GM21786 (cell line): Measurements from ENCODE around the gene NDST4.
"Not testable (repeated sequence)": the region's sequence is repeated elsewhere in the genome, so short reads cannot be mapped to it uniquely, and the experiment has no call there.

Experiments used
- ATAC-seq: cut with Tn5 transposase; IDR thresholded peaks from one replicate; pipeline ENCODE4 v1.9.1; 2021; ENCODE audit not compliant: unreplicated experiment

Gene NDST4

DNA sequence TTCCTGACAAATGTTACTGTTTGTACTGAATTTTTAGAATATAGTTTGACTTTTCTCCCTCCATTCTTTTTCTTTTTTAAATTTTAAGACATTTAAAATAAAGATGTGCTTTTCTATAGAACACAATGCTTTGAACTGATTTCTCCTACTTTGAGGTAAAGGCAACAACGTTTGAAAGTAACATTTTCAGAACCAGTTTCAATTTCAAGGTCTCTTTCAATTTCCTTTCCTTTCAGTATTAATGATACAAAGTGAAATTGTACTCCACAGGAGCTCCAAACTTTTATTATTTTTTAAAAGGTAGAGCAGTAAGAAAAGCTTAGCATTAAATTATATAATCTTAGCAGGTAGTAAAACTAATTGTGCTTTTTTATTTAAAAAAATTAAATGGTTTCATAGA, 54.9 kb downstream of the NDST4 start:
- ATAC-seq: no peak

DNA sequence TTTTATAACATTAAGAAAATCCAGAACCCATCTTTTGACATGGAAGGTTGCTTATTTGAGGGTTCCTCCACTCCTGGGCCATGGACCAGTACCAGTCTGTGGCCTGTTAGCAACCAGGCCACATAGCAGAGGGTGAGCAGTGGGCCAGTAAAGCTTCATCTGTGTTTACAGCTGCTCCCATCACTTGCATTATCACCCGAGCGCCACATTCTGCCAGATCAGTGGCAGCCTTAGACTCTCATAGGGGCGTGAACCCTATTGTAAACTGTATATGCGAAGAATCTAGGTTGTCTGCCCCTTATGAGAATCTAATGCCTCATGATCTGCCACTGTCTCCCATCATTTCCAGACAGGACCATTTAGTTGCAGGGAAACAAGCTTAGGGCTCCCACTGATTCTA, 58.6 kb downstream of the NDST4 start:
- ATAC-seq: no peak

DNA sequence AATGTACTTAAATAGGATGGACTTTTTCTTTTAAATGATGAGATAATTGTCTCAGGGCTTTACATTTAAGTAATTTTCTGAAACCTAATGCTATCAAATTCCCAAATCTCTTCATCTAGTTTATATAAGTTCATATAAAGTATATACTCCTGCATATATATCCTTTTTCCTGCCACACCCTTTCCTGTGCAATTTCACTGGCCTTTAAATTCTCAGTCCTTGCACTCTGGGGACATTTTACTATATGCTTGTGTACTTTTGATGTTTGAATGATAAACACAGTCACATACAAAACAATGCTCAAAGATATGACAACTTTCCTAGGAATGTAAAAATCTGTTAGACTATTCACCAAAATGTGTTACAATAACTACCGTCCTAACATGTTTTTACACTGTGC, 60.1 kb downstream of the NDST4 start:
- ATAC-seq: no peak

DNA sequence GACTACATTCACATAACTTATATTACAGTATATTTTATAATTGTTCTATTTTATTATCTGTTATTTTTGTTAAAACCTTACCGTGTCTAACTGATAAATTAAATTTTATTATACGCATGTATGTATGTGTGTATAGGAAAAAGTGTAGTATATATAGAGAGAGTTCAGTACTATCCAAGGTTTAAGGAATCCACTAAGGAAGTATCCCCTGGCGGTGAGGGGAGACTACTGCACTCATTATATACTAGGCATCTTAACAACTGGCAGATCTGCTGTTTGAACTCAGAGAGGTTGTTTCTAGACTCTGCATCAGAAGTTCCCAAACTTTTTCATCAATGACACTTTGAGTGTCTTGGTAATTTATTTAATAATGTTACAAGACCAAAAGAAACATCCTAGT, 70.9 kb downstream of the NDST4 start:
- peak; percentile 51 for ATAC-seq

DNA sequence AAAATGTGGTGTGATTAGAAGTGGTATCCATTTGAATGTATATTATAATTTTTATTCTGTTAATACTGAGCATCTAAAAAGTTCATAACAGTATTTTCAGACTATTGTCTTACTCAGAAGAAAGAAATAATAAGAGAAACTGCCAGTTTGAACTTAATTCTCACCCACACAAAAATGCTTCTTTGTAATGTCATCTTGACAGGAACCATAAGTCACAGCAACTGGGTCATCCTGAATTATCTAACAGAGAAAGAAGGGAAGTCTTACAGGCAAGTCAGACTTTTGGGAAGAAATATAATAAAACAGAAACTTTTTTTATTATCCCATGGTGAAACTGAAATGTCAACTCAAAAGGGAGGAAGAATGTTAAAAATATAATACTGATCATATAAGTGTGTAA, 83.1 kb downstream of the NDST4 start:
- ATAC-seq: no peak

DNA sequence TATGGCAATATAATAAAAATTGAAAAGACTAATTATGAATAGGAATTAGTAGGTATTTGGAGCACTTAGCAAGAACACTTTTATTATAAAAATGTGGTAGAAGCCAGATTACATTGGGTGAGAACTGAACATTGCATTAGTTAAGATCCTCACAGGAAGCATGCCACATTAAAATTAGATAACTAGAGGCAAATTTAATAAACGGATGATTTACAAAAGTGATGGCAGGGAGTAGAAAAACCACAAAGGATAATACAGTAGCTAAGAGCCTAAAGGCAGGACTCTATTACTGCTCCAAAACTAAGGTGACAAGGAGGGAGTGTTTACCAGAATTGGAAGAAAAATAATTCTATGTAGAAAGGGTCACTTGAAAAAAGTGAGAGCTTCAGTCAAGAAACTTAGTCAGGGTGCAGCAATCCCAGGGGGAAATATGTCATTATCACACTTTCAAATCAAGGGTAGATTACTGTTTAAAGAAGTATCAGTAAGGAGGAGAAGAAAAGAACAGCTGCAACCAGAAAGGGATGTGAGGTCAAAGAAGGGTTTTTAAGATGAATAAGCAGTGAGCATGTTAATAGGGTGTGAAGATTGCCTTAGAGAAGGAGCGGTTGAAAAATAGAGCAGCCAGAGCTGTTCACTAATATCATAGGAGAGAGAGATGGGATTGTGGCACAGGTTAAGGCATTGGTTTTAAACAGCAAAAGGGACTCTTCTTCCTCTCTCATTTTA, 84.6 kb downstream of the NDST4 start:
- no peak for ATAC-seq

DNA sequence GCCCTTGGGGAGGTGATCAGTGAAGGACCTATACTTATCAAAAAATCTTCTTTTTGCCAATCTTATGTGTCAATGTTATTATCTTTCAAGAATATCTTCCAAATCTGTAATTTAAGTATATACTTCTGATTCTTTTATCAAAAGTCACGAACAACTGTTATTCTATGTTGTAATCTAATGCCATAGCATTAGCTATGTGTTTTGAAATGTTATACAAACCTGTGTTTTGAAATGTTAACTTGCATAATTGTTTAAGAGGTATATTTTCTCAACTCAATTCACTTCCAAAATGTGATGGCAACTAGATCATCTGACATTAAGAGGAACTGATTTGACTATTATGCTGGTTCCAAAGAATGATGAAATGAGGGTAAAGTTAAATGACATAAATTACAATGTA, 113.5 kb downstream of the NDST4 start:
- ATAC-seq: no peak

DNA sequence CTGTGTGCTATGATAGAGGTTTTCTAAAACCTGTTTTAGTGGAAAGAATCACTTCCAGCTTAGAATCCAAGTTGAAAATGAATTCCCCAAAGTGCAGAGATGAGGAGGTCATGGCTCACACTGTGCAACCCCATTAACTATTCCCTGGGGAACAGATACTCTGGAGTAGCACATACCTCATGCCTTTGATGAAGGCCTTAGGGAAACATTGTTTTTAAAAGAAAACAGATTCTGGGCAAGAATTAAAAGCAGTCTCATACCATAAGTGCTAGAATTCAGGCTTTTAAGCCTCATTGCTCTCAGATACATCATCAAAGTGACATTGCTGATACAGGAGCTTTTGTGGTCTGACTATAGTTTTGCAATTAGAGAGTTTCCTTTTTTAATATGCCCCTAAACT, 115.1 kb downstream of the NDST4 start:
- ATAC-seq: no peak

DNA sequence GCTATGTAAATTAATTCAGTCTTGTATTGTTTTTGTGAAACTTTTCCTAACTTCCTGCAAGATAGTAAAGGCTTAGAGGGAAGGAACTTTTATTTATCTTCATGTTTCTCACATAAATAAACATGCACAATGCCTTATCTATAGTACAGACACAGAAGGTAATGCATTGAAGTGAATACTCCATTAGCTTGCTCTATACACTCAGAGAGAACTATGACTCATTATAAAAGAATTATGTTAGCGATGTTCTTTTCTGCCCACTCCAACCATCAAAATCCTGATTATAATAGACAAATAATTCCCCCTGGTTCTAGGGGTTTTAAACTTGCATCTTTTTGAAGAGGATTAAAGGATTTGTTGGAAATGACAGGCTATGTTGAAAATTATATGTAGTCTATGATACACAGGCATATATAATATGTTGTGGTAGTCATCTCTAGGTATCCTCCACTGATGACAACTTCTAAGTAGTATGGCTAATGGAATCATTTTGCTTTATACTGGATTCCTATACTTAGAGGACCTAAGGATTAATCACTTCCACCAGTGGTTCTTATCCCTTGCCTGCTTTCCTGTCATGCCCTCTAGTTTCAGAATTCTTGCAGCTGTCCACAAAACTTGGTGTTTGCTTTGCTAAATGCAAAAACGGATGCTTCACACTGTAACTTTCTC, 115.7 kb downstream of the NDST4 start:
- ATAC-seq: no peak

DNA sequence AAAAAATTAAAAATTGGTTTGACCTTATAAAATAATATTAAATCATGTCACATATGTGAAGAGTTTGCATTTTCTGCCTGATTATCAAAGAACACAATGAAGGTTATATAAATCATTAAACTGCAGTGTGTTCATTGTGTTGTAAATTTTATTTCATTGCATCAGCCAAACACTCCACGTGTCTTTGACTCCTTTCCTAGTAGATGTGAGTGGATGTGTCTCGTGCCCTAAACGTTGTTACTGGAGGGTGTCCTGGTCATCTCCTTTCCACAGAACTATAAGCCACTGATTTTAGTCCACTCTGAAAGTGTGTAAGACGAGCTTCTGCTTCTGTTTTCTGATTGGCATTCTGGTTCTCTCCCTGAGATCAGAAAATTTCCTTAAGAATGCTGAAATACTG, 127.3 kb downstream of the NDST4 start:
- no peak for ATAC-seq

DNA sequence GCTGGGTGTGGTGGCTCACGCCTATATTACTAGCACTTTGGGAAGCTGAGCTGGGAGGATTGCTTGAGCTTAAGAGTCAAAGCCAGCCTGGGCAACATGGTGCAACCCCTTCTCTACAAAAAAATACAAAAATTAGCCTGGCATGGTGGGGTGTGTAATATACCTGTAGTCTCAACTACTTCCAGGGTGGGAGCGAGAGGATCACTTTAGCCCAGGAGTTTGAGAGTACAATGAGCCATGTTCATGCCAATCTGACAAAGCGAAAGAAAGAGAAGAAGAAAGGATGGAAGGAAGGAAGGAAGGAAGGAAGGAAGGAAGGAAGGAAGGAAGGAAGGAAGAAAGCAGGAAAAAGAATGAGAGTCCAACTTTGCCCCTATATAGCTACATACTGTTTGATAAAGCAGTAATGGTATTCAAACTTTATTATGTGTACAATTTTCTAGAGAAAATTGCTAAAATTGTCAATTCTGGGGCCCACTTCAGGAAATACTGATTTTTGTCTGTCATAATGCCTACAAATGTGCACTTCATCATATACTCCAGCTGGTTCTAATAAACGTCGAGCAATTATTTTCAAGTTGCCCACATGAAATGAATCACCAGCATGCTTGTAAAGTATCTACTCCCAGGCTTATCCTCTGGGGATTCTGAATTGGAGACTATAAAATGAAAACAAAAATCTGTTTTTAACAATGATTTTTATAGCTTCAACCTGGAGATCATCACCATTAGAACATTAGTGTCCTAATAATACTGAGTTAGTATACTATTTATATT, 132.3 kb downstream of the NDST4 start:
- no peak for ATAC-seq

DNA sequence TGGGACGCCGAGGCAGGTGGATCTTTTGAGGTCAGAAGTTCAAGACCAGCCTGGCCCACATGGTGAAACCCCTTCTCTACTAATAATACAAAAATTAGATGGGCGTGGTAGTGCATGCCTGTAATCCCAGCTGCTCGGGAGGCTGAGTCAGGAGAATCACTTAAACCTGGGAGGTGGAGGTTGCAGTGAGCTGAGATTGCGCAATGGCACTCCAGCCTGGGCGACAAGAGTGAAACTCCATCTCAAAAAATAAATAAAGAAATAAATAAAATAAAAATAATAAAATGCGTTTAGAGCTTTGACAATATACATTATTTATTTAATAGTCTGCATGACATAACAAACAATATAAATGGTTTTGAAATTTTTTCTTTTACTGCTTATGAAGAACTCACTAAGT, 133.0 kb downstream of the NDST4 start:
- ATAC-seq: not testable (repeated sequence)

DNA sequence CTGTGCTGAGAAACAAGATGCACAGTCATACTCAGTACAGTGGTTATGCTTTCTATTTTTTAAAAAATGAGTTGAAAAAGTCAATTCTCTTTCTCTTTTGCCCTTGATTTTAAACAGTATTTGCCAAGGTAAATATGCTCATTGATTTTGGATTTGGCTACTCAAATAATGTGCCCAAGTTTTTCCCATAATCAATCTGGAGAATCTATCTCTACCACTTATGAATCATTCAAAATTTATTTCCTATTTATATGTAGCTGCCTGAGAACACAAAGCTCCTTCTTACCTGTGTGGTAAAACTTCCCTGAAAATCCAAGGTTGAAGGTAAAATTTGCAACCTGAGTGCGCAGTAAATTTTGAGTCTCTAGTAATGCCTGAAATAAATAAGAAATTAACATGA, 136.5 kb downstream of the NDST4 start:
- no peak for ATAC-seq

DNA sequence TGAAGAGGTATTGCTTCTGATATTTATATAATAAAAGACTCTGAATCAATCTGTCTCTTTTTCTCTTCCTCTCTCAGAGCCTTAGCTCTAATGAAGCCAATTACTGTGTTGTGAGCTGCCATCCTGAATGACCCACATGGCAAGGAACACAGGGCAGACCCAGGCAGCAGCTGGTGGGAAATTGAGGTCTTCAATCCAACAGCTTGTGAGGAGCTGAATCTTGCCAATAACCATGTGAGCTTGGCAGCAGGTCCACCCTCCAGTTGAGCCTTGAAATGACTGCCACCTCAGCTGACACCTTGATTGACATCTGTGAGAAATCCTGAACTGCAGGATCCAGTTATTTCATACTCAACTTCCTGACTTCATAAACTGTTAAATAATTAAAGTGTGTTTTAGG, 149.4 kb downstream of the NDST4 start:
- no peak for ATAC-seq

DNA sequence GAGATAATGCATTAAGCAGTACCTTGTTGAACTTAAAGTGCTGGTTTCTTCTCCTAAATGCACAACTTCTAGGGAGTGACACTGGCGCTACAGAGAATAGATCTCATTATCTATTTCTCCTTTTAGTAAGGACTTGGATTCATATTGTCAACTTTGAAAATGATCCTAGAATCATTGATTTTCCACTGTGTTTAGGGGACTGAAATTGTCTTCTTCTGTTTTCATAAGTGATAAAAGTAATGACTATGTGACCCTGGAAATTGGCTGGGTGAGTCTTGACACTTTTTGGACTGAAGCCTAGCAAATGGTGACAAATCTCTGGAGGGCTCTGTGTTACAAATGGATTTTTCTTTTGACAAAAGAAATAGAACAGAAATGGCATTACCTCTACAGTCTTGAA, 167.8 kb downstream of the NDST4 start:
- no peak for ATAC-seq

DNA sequence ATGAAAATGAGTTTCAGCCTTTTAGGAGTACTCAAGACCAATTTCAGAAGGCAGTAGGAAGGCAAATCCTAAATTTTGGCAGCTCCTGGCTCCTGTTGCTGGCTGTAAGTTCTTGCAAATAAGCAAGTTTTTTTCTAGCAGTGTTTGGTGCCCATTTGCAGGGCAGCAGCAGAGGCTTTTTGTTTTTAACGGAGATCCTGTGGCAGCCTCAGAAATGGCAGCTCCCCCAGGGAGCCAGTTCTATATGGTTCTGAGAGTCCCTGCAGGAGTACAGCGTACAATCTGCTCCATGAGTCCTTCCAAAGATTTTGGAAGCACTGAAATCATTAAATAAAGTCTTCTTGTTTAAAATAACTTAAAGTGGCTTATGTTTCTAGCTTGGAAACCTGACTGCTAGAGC, 171.9 kb downstream of the NDST4 start:
- ATAC-seq: no peak

DNA sequence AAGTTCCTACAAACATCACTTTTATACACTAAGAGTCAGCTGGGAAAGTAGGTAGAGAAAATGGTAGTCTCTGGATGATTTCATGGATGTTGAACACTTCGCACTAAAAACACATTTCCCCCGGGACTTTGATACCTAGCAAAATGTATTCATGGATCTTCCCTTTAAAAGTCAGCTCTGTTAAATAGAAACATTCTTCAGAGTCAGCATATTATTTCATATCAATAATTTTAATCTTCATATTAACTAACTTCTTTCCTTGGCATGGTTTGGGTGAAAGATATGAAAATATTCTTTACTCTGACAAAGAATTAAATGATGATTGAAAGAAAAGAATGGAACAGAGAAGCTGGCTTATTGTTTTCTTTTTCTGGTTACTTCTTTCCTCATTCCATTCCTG, 185.5 kb downstream of the NDST4 start:
- no peak for ATAC-seq

DNA sequence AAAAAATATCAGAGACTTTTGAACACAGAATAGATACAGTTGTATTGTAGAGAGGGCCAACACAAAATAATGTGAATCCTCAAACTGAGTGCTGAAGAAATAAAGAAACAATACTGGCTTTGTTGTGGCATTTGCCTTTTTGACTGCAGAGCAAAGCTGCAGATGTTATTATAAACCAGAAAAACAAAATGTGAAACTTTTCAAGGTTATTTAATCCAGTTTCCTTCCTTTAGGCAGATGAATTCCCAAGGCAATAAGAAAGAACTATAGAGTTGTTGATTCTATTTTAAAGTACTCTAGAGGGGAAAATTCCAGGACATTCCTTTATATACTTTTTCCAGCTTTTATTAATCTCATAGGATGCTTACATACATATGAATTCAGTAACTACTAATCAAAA, 186.8 kb downstream of the NDST4 start:
- ATAC-seq: no peak

DNA sequence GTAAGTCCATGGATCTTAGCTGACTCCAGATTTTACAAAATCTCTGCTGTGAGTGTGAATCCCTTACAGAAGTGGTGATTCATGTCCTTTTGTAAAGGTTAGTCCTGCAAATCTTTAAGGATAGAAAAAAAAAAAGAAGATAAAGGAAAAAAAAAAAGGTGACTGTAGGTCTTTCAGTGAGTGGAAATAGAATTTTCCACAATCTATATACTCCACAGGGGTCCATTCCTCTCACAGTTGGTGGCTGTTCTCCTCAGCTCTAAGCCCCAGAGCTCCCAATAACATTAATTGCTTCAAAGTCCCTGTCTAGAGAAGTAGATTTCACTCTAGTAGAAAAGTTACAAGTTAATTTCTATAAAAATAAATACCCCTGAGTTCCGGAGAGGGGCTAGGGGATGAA, 189.1 kb downstream of the NDST4 start:
- no peak for ATAC-seq

DNA sequence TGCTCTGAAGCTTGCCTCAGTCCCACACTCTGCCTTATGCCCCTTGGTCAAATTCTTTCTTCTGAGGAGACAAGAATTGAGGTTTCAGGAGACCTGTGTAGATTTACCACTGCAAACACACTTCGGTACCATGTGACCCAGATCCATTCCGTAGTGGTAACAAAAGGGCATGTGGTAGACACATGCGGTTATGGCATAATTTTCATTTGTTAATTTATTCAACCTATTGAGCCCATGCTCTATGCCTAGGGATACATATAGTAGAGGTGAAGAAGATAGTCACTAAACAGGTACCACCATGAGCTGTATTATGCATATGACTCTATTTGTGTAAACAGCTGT, 190.9 kb downstream of the NDST4 start:
- no peak for ATAC-seq

DNA sequence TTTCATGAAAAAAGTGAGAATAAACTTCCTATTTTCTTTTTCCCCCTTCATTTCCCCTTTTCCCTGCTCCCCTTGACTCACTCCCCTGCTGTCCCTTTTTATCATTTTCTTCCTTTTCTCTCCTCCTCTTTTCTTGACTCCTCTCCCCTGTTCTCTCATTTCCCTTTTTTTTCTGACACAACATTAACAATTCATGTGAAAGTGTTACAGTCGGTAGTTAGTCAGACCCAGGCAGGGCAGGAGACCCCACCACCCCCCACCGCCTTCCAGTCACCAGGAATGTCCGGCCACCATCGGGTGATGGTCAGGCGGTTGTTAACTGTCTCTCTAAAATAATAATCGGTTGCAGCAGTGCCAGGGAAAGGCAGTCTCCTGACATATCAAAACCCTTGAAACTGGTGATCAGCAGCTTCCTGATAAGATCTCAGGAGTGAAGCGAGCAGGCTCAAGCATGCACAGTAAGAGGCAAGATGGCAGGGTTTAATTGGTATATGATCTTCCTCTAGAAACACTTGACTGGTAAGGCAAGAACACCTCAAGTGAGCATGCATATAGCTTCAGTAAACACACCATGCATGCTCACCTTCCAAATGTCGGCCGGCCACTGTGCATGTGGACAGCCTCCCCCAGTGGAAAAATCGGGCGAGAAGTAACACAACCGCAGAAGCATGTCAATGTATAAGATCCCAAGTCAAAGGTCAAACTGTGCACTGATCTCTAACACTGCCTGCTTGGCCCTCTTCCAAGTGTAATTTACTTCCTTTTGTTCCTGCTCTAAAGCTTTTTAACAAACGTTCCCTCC, 191.4 kb downstream of the NDST4 start:
- ATAC-seq: no peak

DNA sequence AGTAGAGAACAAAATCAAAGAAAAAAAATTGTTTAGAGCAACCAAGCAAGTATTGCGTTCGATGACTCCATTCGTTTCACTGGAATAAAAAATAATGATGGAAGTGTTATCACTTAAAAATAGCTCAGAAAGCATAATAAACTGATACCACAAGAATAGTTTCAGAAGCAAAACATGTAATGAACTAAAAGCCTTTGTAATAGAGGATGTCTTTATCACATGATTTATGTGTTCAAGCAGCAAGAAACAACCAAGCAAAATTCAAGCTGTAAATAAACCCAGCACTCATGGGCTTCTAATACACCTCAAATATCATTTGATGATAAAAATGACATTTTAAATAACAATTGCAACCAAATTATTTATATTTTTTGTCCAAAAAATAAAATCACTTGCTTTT, 192.2 kb downstream of the NDST4 start:
- ATAC-seq: no peak
